GM03348 (cell line): ENCODE measurements around the gene PPP1R16B.

ENCODE experiments used
- DNase-seq: peaks from one replicate; pipeline ENCODE4 v3.0.0; 2012; ENCODE audit warnings: low spot score

PPP1R16B gene

GRCh38 chr20:38877483-38877882, 72.0 kb downstream of the PPP1R16B start:
- DNase-seq: no peak

- DNase-seq: peak; percentile 51
Observed at GRCh38 chr20:38878866-38879265, 73.4 kb downstream of the PPP1R16B start.

DNA sequence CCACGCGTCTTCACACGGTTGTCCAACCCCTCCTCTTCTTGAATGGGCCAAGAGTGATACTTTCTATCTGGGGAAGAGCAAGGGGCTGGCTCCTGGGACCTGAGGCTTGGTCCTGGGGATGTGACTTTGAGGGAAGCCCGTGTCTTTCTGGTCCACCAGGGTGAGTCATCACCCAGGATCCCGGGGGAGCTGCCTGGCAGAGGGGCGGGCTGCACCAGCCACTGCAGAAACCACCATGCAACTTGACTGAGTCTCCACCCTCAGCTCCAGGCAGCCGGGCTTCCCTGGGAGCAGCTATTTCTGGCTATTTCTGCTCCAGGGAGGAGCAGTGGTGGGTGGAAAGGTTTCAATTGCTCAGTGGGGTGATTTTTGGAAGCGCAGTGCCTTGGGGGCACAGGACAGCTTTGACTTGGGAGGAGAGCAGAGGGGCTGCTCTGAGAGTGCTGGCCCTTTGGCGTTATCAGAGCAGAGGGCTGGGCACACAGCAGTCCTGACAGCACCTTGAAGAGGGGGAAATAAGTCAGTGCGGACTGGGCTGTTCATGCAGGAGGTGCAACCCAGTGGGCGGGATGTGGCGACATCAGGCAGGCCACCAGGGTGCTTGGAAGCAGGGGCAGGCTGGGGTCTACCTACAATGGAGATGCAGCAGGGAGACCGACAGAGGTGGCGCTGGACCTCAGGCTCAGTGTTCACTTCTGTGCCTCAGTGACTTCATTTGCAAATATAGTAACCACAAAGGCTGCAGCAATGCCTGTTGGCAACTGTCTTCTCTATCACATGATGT, 75.6 kb downstream of the PPP1R16B start:
- DNase-seq: no peak

DNA sequence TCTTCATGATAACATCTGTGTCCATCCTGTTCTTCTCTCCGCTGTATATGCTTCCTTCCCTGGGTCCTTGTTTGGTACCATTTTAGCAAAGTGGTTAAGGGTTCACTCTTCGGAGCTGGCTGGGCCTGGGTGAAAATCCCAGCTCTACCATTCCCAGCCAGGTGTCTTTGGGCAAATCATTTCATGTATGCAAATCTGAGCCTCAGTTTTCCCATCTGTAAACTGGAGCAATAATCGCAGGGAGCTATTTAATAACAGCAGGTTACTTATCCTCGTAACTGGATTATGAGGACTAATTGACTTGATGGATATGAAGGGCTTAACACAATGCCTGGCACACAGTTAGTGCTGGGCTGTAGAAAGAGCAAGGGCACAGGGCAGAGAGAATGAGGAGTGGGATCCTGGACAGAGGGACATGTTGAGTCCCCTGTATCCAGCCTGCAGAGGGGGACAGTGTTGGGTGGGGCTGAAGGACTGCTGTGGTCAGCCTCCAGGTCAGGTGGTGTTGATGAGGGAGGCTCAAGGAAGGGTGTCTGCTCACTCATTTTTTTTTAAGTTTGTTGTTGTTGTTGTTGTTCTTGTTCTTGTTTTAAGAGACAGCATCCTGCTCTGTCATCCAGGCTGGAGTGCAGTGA, 76.4 kb downstream of the PPP1R16B start:
- no peak for DNase-seq

GRCh38 chr20:38882600-38882999, 77.1 kb downstream of the PPP1R16B start:
- DNase-seq: no peak

GRCh38 chr20:38883081-38883980, 77.8 kb downstream of the PPP1R16B start:
- peak; percentile 39 for DNase-seq

DNA sequence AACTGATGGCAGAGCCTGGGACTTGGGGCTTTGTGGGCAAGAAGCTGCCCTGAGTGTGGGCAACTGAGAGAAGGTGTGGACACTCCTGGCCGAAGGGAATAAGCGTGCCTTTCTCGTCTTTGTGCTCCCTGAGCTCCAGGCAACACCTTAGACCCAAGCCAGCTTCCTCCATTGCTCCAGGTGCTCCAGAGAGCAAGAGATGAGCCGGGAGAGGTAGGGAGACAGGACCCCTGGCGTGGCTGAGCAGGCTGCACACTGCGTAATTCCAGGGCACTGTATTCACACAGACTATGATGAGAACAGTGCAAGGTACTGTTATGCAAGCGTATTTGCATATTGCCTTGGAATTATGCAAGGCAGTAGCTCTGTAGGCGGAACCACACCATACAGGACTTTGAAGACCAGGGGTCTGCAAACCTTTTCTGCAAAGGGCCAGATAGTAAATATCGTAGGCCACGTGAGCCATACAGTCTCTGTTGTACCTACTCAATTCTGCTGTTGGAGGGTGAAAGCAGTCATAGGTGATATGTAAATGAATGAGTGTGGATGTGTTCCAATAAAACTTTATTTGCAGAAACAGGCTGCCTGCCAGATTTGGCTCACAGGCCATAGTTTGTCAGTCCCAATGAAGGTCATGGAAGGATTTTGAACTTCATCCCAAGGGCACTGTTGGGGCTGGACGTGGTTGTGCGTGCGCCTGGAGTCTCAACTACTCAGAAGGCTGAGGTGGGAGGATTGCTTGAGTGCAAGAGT, 78.7 kb downstream of the PPP1R16B start:
- no peak for DNase-seq

GRCh38 chr20:38885357-38885756, 79.9 kb downstream of the PPP1R16B start:
- no peak for DNase-seq

GRCh38 chr20:38888059-38888831, 82.7 kb downstream of the PPP1R16B start:
- DNase-seq: no peak

DNA sequence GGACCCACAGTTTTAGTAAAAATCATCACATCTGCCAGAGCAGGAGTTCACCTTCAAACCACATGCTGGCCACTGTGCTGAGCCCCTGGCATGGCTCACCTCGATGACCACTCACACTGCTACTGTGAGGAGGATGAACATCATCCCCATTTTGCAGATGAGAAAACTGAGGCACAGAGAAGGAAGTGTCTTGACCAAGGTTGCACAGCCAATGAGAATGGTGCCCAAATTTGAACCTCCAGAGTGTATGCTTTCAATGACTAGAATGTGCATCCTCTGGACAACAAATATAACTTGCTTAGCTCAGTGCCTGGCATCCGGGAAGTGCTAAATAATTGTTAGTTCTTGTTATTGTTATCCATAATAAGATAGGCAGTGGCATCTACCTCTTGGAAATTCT, 83.6 kb downstream of the PPP1R16B start:
- DNase-seq: no peak

GRCh38 chr20:38889792-38890496, 84.4 kb downstream of the PPP1R16B start:
- no peak for DNase-seq

GRCh38 chr20:38890497-38890818, 85.0 kb downstream of the PPP1R16B start:
- DNase-seq: no peak

GRCh38 chr20:38892091-38892981, 86.8 kb downstream of the PPP1R16B start:
- no peak for DNase-seq

- no peak for DNase-seq
Observed at GRCh38 chr20:38893056-38893564, 87.6 kb downstream of the PPP1R16B start.

GRCh38 chr20:38893565-38894090, 88.1 kb downstream of the PPP1R16B start:
- peak; percentile 90 for DNase-seq

- DNase-seq: peak; percentile 16
Observed at GRCh38 chr20:38894091-38894847, 88.8 kb downstream of the PPP1R16B start.

DNA sequence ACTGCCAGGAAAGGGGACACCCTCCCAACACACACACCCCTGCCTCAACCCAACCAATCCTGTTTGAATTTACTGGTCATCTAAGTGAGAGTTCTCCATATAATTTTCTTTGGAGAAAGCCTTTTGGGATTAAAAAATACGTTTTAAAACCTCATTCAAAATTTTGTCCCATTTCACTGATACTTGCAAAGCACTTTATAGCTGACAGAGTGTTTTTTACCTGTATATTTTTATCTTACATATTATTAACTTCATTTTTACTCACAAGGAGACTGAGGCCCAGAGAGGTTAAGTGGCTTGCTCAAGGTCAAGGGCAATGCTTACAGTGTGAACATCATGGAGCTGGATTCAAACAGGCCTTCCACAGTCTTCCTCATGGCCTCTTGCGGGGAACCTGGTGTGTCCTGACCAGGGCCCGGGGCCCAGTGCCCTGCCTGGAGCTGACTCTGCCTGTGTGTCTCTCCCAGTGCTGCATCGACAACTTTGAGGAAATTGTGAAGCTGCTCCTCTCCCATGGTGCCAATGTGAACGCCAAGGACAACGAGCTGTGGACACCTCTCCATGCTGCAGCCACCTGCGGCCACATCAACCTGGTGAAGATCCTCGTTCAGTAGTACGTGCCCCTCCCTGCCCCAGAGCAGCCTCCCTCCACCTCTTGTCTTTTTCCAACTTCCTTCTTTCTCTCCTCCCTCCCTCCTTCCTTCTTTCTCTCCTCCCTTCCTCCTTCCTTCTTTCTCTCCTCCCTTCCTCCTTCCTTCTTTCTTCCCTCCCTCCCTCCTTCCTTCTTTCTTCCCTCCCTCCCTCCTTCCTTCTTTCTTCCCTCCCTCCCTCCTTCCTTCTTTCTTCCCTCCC, 89.8 kb downstream of the PPP1R16B start:
- no peak for DNase-seq
